ENCODE measurements around the gene BSN.
"Not testable (repeated sequence)": the region's sequence is repeated elsewhere in the genome, so short reads cannot be mapped to it uniquely, and the experiment has no call there.

Gene BSN

GRCh38 chr3:49680493-49681231 lies 126.4 kb downstream of the BSN start:
- DNase-seq: no peak

- no peak for DNase-seq
These were observed 126.9 kb downstream of the BSN start for GRCh38 chr3:49681232-49681522.

- DNase-seq: no peak
These were observed 127.3 kb downstream of the BSN start for GRCh38 chr3:49681543-49681942.

GRCh38 chr3:49683162-49683561 lies 128.9 kb downstream of the BSN start:
- DNase-seq: no peak

GRCh38 chr3:49684453-49684852 lies 130.2 kb downstream of the BSN start:
- not testable (repeated sequence) for DNase-seq

- not testable (repeated sequence) for DNase-seq
These were observed 130.8 kb downstream of the BSN start for GRCh38 chr3:49685103-49685502.

- DNase-seq: not testable (repeated sequence)
These were observed 131.6 kb downstream of the BSN start for GRCh38 chr3:49685846-49686245.

GRCh38 chr3:49686346-49686745 lies 132.1 kb downstream of the BSN start:
- DNase-seq: not testable (repeated sequence)

GRCh38 chr3:49686769-49687423 lies 132.6 kb downstream of the BSN start:
- DNase-seq: not testable (repeated sequence)

GRCh38 chr3:49687424-49687795 lies 133.1 kb downstream of the BSN start:
- DNase-seq: not testable (repeated sequence)

- not testable (repeated sequence) for DNase-seq
These were observed 134.2 kb downstream of the BSN start for GRCh38 chr3:49688338-49689045.

GRCh38 chr3:49689046-49689907 lies 135.0 kb downstream of the BSN start, which contains the start of the genes MST1 and RNF123:
MST1 (minus strand) TSS chr3:49689474; CDS start chr3:49688691, 783 bp downstream.
RNF123 (plus strand) TSS chr3:49689557; CDS start chr3:49691166, 1,609 bp downstream.
- DNase-seq: no peak

- not testable (repeated sequence) for DNase-seq
These were observed 135.8 kb downstream of the BSN start for GRCh38 chr3:49689908-49690624.

- DNase-seq: not testable (repeated sequence)
These were observed 136.6 kb downstream of the BSN start for GRCh38 chr3:49690856-49691255.

GRCh38 chr3:49691481-49691880 lies 137.2 kb downstream of the BSN start:
- DNase-seq: not testable (repeated sequence)

GRCh38 chr3:49694409-49695070 lies 140.3 kb downstream of the BSN start:
- not testable (repeated sequence) for DNase-seq

GRCh38 chr3:49695350-49696015 lies 141.2 kb downstream of the BSN start:
- DNase-seq: not testable (repeated sequence)

- DNase-seq: no peak
These were observed 145.2 kb downstream of the BSN start for GRCh38 chr3:49699281-49699979.

GRCh38 chr3:49700014-49700413 lies 145.7 kb downstream of the BSN start:
- DNase-seq: no peak

GRCh38 chr3:49700453-49701128 lies 146.3 kb downstream of the BSN start:
- no peak for DNase-seq
